Measurements from ENCODE around the gene ELF2. TPM values are rescaled to one million over a fixed set of nuclear protein-coding genes. Genes with fewer than 3 reads are reported as not detected.
"Not testable (repeated sequence)": the region's sequence is repeated elsewhere in the genome, so short reads cannot be mapped to it uniquely, and the experiment has no call there.

The ELF2 gene
- total and polyA plus RNA-seq, 8 donors, result 9.0 to 31.6 (median 18.7) TPM

GRCh38 chr4:139038874-139039443 lies 138.1 kb downstream of the ELF2 start:
- Histone ChIP-seq H3K36me3 (peaks cover 0 to 4% (median 0%) of the 10 kb centered on the region in 3 donors), H3K27ac (no peak overlapping the region), H3K27me3 (no peaks in the 10 kb centered on the region), H3K9me3 (no peaks in the 10 kb centered on the region), H3K4me1 (no peaks in the 10 kb centered on the region), H3K4me3 (no peak overlapping the region)
- whole genome bisulfite sequencing, 2 donors, result 72 to 77% methylated on average over 1 of the region's 1 CpG
- DNase-seq (no peak), FAIRE-seq (no peak), ATAC-seq (no peak)
- TF ChIP-seq CTCF (IDR thresholded peaks at IDR 0.05), result no peak
- intact Hi-C loops (cut with DNase I), result loop anchor here in 1 of 3 donors (10.0 kb wide), 1 partner anchor 256 kb away; no protein-coding TSS in a partner anchor

GRCh38 chr4:139036885-139037284 lies 140.1 kb downstream of the ELF2 start:
- FAIRE-seq (no peak), DNase-seq (no peak), ATAC-seq (no peak)
- intact Hi-C loops (cut with DNase I), result loop anchor here in 1 of 3 donors (10.0 kb wide), 1 partner anchor 258 kb away; no protein-coding TSS in a partner anchor
- Histone ChIP-seq H3K36me3 (peaks cover 0 to 4% (median 0%) of the 10 kb centered on the region in 3 donors), H3K27ac (no peak overlapping the region), H3K27me3 (no peaks in the 10 kb centered on the region), H3K4me1 (no peaks in the 10 kb centered on the region), H3K9me3 (no peaks in the 10 kb centered on the region), H3K4me3 (no peak overlapping the region)
- 67 to 90% methylated on average over 2 of the region's 2 CpGs for WGBS, 2 donors
- TF ChIP-seq CTCF (IDR thresholded peaks at IDR 0.05), result no peak

GRCh38 chr4:139035650-139036049 lies 141.4 kb downstream of the ELF2 start:
- intact Hi-C loops (cut with DNase I), result loop anchor here in 1 of 3 donors (10.0 kb wide), 1 partner anchor 259 kb away; no protein-coding TSS in a partner anchor
- H3K4me1 ChIP-seq, result no peaks in the 10 kb centered on the region
- H3K4me3 ChIP-seq, result no peak overlapping the region
- 89 to 91% methylated on average over 5 of the region's 5 CpGs for WGBS, 2 donors
- no peak for TF ChIP-seq CTCF (IDR thresholded peaks at IDR 0.05)
- ATAC-seq (no peak), DNase-seq (no peak), FAIRE-seq (no peak)
- no peak overlapping the region for H3K27ac ChIP-seq
- H3K9me3 ChIP-seq, result no peaks in the 10 kb centered on the region
- no peaks in the 10 kb centered on the region for H3K27me3 ChIP-seq
- peaks cover 0 to under 1% (median 0%) of the 10 kb centered on the region in 3 donors for H3K36me3 ChIP-seq

- intact Hi-C loops (cut with DNase I), result loop anchor here in 1 of 3 donors (10.0 kb wide), 1 partner anchor 264 kb away; no protein-coding TSS in a partner anchor
- 36 to 38% methylated on average over 14 of the region's 14 CpGs for WGBS, 2 donors
- Histone ChIP-seq H3K36me3 (no peaks in the 10 kb centered on the region), H3K4me1 (peaks cover 9 to 11% (median 9%) of the 10 kb centered on the region in 3 donors), H3K27me3 (no peaks in the 10 kb centered on the region), H3K27ac (no peak overlapping the region), H3K4me3 (no peak overlapping the region), H3K9me3 (no peaks in the 10 kb centered on the region)
- peak in 4 of 6 donors; percentile 56 to 78 (median 66) for DNase-seq
- peak; percentile 39 to 83 (median 76) for ATAC-seq
- peak; percentile 56 to 70 (median 61) for TF ChIP-seq CTCF (IDR thresholded peaks at IDR 0.05)
- FAIRE-seq, result peak; percentile 20
Observed at GRCh38 chr4:139030614-139031235, 146.3 kb downstream of the ELF2 start.

GRCh38 chr4:139029866-139030363 lies 147.1 kb downstream of the ELF2 start:
- H3K27me3 ChIP-seq, FAIRE-seq, H3K9me3 ChIP-seq, ATAC-seq, DNase-seq, H3K36me3 ChIP-seq, H3K4me3 ChIP-seq, H3K27ac ChIP-seq: not testable (repeated sequence)
- intact Hi-C loops (cut with DNase I), result loop anchor here in 1 of 3 donors (10.0 kb wide), 1 partner anchor 265 kb away; no protein-coding TSS in a partner anchor
- WGBS, 2 donors, result 57% methylated on average over 6 of the region's 6 CpGs
- H3K4me1 ChIP-seq, result peaks cover 9 to 11% (median 9%) of the 10 kb centered on the region in 3 donors
